ENCODE results near the gene BNC2. TPM values are rescaled to one million over a fixed set of nuclear protein-coding genes. Genes with fewer than 3 reads are reported as not detected.

Gene BNC2
- total RNA-seq, 1 experiment from 2014 or later = 5.7 TPM

GRCh38 chr9:16500386-16500785 lies 370.1 kb downstream of the BNC2 start:
- no peak overlapping the region for H3K27ac ChIP-seq (ENCODE audit: low read length)
- DNase-seq (ENCODE audit: low read depth, low spot score) (no peak), ATAC-seq (no peak)
- H3K4me3 ChIP-seq (ENCODE audit: low read depth in 2 of 2, low read length in 2 of 2) = no peak overlapping the region
- POLR2A ChIA-PET = no interaction called here
- intact Hi-C loops (cut with micrococcal nuclease; ENCODE audit: unreplicated experiment) (no loop called here), in situ Hi-C loops (cut with HindIII; ENCODE audit: low pct_unique_long_range_greater_than_20kb, low sequenced_read_pairs) (no loop called here)
- CTCF ChIA-PET = no interaction called here
- H3K4me1 ChIP-seq (ENCODE audit: control insufficient read depth, insufficient read depth, low read length) = peaks cover 4% of the 10 kb centered on the region; the same call in 1 of the 2 replicates
- no TSS peak for BruUV-seq (replicated peaks)
- no peaks in the 10 kb centered on the region for H3K36me3 ChIP-seq (ENCODE audit: control insufficient read depth, insufficient read depth, low read length)
- H3K27me3 ChIP-seq (ENCODE audit: control insufficient read depth, insufficient read depth, low read length) = no peaks in the 10 kb centered on the region
- H3K9me3 ChIP-seq (ENCODE audit: control insufficient read depth, insufficient read depth, low read depth, low read length) = no peaks in the 10 kb centered on the region
- TF ChIP-seq SIN3A (IDR thresholded peaks at IDR 0.05; ENCODE audit: borderline replicate concordance, insufficient read depth, low read depth, low read length) (no peak), REST (IDR thresholded peaks at IDR 0.05; ENCODE audit: insufficient read depth in 1 of 2, low read depth in 2 of 2, low read length in 1 of 2) (no peak), TCF7L2 (IDR thresholded peaks at IDR 0.05; ENCODE audit: low read depth, low read length) (no peak), CTCF (IDR thresholded peaks at IDR 0.05) (no peak), POLR2AphosphoS5 (IDR thresholded peaks at IDR 0.05; ENCODE audit: low read depth, low read length) (no peak)

GRCh38 chr9:16499892-16500291 lies 370.6 kb downstream of the BNC2 start:
- POLR2A ChIA-PET = no interaction called here
- H3K36me3 ChIP-seq (ENCODE audit: control insufficient read depth, insufficient read depth, low read length) = no peaks in the 10 kb centered on the region
- DNase-seq (ENCODE audit: low read depth, low spot score) (no peak), ATAC-seq (no peak)
- no peaks in the 10 kb centered on the region for H3K27me3 ChIP-seq (ENCODE audit: control insufficient read depth, insufficient read depth, low read length)
- BruUV-seq (replicated peaks) = no TSS peak
- in situ Hi-C loops (cut with HindIII; ENCODE audit: low pct_unique_long_range_greater_than_20kb, low sequenced_read_pairs) (no loop called here), intact Hi-C loops (cut with micrococcal nuclease; ENCODE audit: unreplicated experiment) (no loop called here)
- no peak for TF ChIP-seq CTCF (IDR thresholded peaks at IDR 0.05)
- no peak for TF ChIP-seq SIN3A (IDR thresholded peaks at IDR 0.05; ENCODE audit: borderline replicate concordance, insufficient read depth, low read depth, low read length)
- TF ChIP-seq POLR2AphosphoS5 (IDR thresholded peaks at IDR 0.05; ENCODE audit: low read depth, low read length) = no peak
- TF ChIP-seq TCF7L2 (IDR thresholded peaks at IDR 0.05; ENCODE audit: low read depth, low read length) = no peak
- no peak for TF ChIP-seq REST (IDR thresholded peaks at IDR 0.05; ENCODE audit: insufficient read depth in 1 of 2, low read depth in 2 of 2, low read length in 1 of 2)
- H3K27ac ChIP-seq (ENCODE audit: low read length) = no peak overlapping the region
- no peak overlapping the region for H3K4me3 ChIP-seq (ENCODE audit: low read depth in 2 of 2, low read length in 2 of 2)
- CTCF ChIA-PET = no interaction called here
- peaks cover 4% of the 10 kb centered on the region; the same call in 1 of the 2 replicates for H3K4me1 ChIP-seq (ENCODE audit: control insufficient read depth, insufficient read depth, low read length)
- H3K9me3 ChIP-seq (ENCODE audit: control insufficient read depth, insufficient read depth, low read depth, low read length) = no peaks in the 10 kb centered on the region

All from Panc1 (cell line).